Measurements from ENCODE around the gene ACER2. TPM values are rescaled to one million over a fixed set of nuclear protein-coding genes. Genes with fewer than 3 reads are reported as not detected.

ACER2 gene
- total RNA-seq, 4 donors from 2014 or later = 1.7 to 4.8 (median 2.4) TPM

GRCh38 chr9:19471737-19472648, 63.2 kb downstream of the ACER2 start:
- no peaks in the 10 kb centered on the region for H3K4me1 ChIP-seq
- H3K36me3 ChIP-seq = no peaks in the 10 kb centered on the region
- TF ChIP-seq CTCF (IDR thresholded peaks at IDR 0.05 in 4 of 5, conservative IDR thresholded peaks at IDR 0.05 in 1 of 5) = peak in 4 of 5 experiments; percentile 39 to 76 (median 49)
- TF ChIP-seq POLR2A (IDR thresholded peaks at IDR 0.05) = no peak
- H3K27ac ChIP-seq = no peak overlapping the region
- intact Hi-C loops (cut with DNase I; ENCODE audit: low total_unique reads) = no loop called here
- DNase-seq = peak; percentile 11 to 31
- no peaks in the 10 kb centered on the region for H3K9me3 ChIP-seq
- peak overlapping the region in 3 of 4 donors; percentile 23 to 44 (median 23) for H3K4me3 ChIP-seq
- in situ Hi-C loops (cut with MboI; ENCODE audit: low sequenced_read_pairs in 4 of 4) = loop anchor here in 1 of 4 donors (25.0 kb wide), 2 partner anchors 410 to 1210 kb away; no protein-coding TSS in a partner anchor
- no peaks in the 10 kb centered on the region for H3K27me3 ChIP-seq
- peak; percentile 54 to 72 for ATAC-seq

GRCh38 chr9:19473605-19474004, 64.8 kb downstream of the ACER2 start:
- no peaks in the 10 kb centered on the region for H3K36me3 ChIP-seq
- intact Hi-C loops (cut with DNase I; ENCODE audit: low total_unique reads) (no loop called here), in situ Hi-C loops (cut with MboI; ENCODE audit: low sequenced_read_pairs in 4 of 4) (loop anchor here in 1 of 4 donors (25.0 kb wide), 2 partner anchors 411 to 1211 kb away; no protein-coding TSS in a partner anchor)
- H3K4me3 ChIP-seq = no peak overlapping the region
- H3K4me1 ChIP-seq = no peaks in the 10 kb centered on the region
- ATAC-seq (no peak), DNase-seq (no peak)
- no peaks in the 10 kb centered on the region for H3K9me3 ChIP-seq
- H3K27ac ChIP-seq = no peak overlapping the region
- TF ChIP-seq POLR2A (IDR thresholded peaks at IDR 0.05) (no peak), CTCF (IDR thresholded peaks at IDR 0.05 in 4 of 5, conservative IDR thresholded peaks at IDR 0.05 in 1 of 5) (no peak)
- H3K27me3 ChIP-seq = no peaks in the 10 kb centered on the region

- Histone ChIP-seq H3K9me3 (no peaks in the 10 kb centered on the region), H3K27ac (no peak overlapping the region), H3K4me1 (no peaks in the 10 kb centered on the region), H3K27me3 (peaks cover 0 to 3% (median 0%) of the 10 kb centered on the region in 3 donors), H3K4me3 (no peak overlapping the region), H3K36me3 (no peaks in the 10 kb centered on the region)
- in situ Hi-C loops (cut with MboI; ENCODE audit: low sequenced_read_pairs in 4 of 4) = loop anchor here in 1 of 4 donors (25.0 kb wide), 1 partner anchor 1632 kb away; no protein-coding TSS in a partner anchor
- TF ChIP-seq POLR2A (IDR thresholded peaks at IDR 0.05) = no peak
- DNase-seq (no peak), ATAC-seq (no peak)
- intact Hi-C loops (cut with DNase I; ENCODE audit: low total_unique reads) = no loop called here
These were observed 71.1 kb downstream of the ACER2 start for GRCh38 chr9:19479874-19480273.

GRCh38 chr9:19480345-19480744, 71.5 kb downstream of the ACER2 start:
- no peak for TF ChIP-seq POLR2A (IDR thresholded peaks at IDR 0.05)
- TF ChIP-seq CTCF (IDR thresholded peaks at IDR 0.05 in 4 of 5, conservative IDR thresholded peaks at IDR 0.05 in 1 of 5) = no peak
- intact Hi-C loops (cut with DNase I; ENCODE audit: low total_unique reads) = no loop called here
- peaks cover 0 to 3% (median 0%) of the 10 kb centered on the region in 3 donors for H3K27me3 ChIP-seq
- H3K36me3 ChIP-seq = no peaks in the 10 kb centered on the region
- DNase-seq (no peak), ATAC-seq (no peak)
- H3K4me3 ChIP-seq = no peak overlapping the region
- no peaks in the 10 kb centered on the region for H3K9me3 ChIP-seq
- in situ Hi-C loops (cut with MboI; ENCODE audit: low sequenced_read_pairs in 4 of 4) = loop anchor here in 1 of 4 donors (25.0 kb wide), 1 partner anchor 1632 kb away; no protein-coding TSS in a partner anchor
- no peak overlapping the region for H3K27ac ChIP-seq
- H3K4me1 ChIP-seq = no peaks in the 10 kb centered on the region

Data from gastrocnemius medialis (tissue), 4 donors.